ENCODE measurements around the gene ACTA2.

Gene ACTA2

DNA sequence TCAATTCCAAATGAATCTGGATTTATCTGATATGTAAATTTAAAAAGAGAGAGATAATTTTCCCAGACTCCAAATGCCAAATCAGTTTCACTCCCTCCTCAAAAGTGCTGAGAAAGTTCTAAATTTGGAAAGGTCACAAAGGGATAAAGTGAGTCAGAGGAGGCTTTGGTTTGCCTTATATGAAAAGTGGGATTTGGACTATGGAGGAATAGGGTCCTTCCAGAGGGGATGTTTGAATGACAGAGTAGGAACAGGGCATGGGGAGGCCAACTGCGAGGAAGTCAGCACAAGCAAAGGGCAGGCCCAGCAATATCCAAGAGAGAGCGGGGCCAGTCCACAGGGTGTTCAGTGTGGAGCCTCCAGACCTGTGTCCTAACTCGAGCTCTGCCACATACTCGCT is 28.2 kb upstream of the ACTA2 start:
- no peak for DNase-seq

GRCh38 chr10:88980247-88980646 is 27.7 kb upstream of the ACTA2 start:
- DNase-seq: no peak

- DNase-seq: no peak
Observed at GRCh38 chr10:88979603-88980002, 27.0 kb upstream of the ACTA2 start.

GRCh38 chr10:88979153-88979562 is 26.6 kb upstream of the ACTA2 start:
- DNase-seq: no peak

GRCh38 chr10:88978463-88978862 is 25.9 kb upstream of the ACTA2 start:
- DNase-seq: no peak

DNA sequence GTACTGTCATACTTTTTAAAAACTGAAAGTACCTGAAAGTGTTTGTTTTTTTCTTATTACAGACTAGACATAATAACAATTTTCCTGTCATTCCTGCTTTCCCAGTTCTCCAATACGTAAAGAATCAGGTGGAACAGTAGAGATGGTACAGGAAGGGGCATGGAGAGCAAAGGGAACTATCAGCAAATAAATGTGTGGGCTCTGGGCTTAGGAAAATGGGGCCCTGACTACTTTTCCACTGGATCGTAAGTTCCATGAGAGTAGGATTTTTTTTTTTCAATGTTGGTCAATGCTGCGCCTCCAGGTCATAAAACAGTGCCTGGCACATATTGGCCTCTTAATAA is 22.8 kb upstream of the ACTA2 start:
- DNase-seq: no peak

GRCh38 chr10:88974446-88975376 is 22.1 kb upstream of the ACTA2 start:
- DNase-seq: peak in 1 of 5 donors; percentile 43

DNA sequence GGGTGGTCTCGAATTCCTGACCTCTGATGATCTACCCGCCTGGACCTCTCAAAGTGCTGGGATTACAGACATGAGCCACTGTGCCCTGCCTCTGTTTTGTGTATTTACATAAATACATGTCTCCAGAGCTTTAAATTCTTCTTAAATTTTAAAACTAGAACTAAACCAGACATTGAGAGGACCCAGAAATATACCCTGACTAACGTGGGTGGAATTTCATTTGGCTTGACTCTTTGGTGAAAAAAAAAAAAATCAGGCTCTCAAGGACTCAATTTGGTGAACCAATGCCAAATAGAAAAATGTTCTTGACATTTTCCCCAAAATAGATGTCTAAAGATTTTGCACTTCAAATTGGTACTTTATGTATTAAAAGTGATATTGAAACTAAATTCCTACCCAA is 21.4 kb upstream of the ACTA2 start:
- DNase-seq: no peak

GRCh38 chr10:88971221-88972061 is 18.9 kb upstream of the ACTA2 start:
- DNase-seq: no peak

DNA sequence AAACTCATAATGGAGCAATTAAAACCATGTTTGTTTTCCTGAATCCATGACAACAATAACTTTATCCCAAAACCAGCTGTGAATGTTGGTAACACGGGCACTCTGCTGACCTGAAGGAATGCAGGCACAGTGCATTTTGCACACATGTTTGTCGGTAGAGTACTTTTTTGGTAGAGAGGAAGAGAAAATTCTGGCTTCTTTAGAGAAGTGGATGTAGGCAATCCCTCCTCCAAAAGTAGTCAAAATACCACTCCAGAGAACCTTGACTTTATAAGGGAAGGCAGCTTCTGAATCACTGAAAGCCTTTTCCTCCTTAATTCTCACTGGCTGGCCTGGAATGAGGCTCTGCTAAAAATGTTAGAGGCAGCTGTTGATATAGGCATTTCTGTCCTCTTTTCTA is 15.8 kb upstream of the ACTA2 start:
- no peak for DNase-seq

GRCh38 chr10:88966797-88967196 is 14.2 kb upstream of the ACTA2 start:
- DNase-seq: no peak

GRCh38 chr10:88964869-88965415 is 12.4 kb upstream of the ACTA2 start:
- DNase-seq: no peak

DNA sequence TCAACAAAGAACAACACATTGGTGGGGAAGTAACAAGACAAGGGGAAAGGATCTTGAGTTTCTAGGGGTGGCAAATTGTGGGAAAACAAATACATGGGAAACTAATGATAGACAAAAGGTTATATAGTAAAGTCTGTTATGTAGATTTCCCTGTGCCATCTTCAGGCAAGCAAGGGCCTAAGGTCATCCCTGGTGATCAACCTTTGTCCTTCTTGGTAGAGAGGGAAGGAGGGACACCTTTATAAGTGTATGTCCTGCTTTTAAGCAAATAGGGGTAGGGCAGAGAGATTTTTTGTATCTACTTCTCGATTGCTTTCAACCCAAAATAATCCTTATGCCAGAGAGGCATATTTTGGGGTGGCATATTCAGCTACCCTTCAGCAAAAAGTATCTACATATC is 11.8 kb upstream of the ACTA2 start:
- no peak for DNase-seq

DNA sequence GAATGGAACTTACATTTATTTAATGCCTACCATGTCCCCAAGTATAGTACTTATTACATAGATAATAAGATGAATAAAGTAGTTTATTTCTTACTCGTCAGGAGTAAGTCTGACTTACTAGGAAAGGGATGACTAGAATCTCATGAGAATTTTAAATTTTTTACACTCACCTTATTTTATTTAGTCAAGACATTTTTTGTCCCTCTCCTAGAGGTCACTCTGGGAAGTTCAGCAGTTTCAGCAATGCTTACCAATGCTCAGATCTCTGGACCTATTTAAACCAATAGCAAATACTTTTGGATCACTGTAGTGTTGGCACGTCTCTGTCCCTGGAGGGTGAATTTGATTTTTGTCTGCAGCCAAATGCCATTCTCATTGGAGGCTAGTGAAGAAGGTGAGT is 10.7 kb upstream of the ACTA2 start:
- no peak for DNase-seq

DNA sequence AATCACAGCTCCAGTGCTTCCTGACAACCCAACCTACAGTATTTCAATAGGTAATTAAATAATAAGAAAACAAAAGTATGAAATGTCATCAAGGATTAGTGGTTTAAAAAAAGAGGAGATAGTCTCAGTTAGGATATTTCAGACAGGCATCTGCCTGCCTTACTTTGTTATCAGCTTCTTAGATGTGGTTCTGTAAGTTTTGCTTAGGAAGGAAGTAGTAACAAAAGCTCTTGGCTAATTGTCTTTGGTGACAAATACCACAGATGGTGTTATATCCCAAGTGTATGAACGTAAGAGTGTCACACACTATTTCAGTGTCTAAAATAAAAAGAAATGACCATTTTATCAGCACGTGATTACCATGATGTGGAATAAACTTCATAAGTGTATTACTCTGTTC is 9.8 kb upstream of the ACTA2 start:
- DNase-seq: peak in 1 of 5 donors; percentile 39

- no peak for DNase-seq
Observed at GRCh38 chr10:88961266-88961665, 8.7 kb upstream of the ACTA2 start.

- DNase-seq: peak in 1 of 5 donors; percentile 51
Observed at GRCh38 chr10:88960802-88961201, 8.2 kb upstream of the ACTA2 start.

GRCh38 chr10:88958721-88959120 is 6.1 kb upstream of the ACTA2 start:
- no peak for DNase-seq

GRCh38 chr10:88957381-88957780 is 4.8 kb upstream of the ACTA2 start:
- DNase-seq: no peak

GRCh38 chr10:88954458-88955083 is 2.0 kb upstream of the ACTA2 start:
- no peak for DNase-seq

GRCh38 chr10:88953662-88954061 is 1.1 kb upstream of the ACTA2 start:
- no peak for DNase-seq

DNA sequence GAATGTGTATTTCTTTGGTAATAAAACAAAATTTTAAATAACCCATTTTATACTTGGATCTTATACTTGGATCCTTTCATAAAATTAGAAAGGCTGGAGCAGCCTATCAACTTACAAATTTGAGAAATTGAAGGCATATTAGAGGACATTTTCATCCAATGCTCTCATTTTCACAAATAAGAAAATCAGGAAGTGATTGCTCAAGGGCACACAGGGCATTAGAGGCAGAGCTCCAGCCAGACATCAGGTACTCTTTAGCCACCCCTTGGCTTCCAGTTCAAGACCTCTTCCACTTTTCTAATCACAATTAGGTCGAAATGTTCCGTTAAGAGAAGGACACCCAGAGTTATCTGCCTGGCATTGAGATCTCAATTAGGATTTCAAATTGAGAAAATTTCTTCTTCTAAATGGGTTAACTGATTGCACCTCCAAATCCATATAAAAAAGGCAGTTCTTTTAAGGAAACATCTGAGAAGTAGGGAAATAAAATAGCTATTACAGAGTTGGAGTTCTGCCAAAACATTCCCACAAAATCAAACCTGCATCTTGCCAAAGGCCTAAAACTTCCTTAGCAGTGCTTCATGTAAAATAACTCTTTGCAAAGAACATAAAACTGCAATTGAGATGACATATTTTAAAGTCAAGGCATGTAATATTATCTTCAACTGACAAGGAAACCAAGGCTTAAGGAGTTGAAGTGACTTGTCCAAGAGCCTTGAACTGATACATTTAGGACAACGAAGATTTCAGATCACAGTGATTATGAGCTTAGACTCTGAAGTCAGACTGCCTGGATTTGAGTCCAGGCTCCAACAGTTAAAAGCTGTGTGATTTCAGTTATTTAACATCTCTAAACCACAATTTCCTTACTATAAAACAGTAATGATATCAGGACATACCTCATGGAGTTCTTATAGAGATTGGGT is 2.4 kb downstream of the ACTA2 start:
- no peak for DNase-seq
